ENCODE results near the gene RTP5.
"Not testable (repeated sequence)": the region's sequence is repeated elsewhere in the genome, so short reads cannot be mapped to it uniquely, and the experiment has no call there.

RTP5 gene

GRCh38 chr2:241902357-241902991, 32.9 kb downstream of the RTP5 start:
- no peak for DNase-seq (ENCODE audit: low spot score)

- no peak for DNase-seq (ENCODE audit: low spot score)
Measured at GRCh38 chr2:241903121-241904010, 33.8 kb downstream of the RTP5 start.

- DNase-seq (ENCODE audit: low spot score): no peak
Measured at GRCh38 chr2:241904011-241904718, 34.6 kb downstream of the RTP5 start.

GRCh38 chr2:241904791-241905710, 35.5 kb downstream of the RTP5 start:
- no peak for DNase-seq (ENCODE audit: low spot score)

GRCh38 chr2:241905716-241906377, 36.3 kb downstream of the RTP5 start:
- no peak for DNase-seq (ENCODE audit: low spot score)

GRCh38 chr2:241906378-241906770, 36.8 kb downstream of the RTP5 start:
- DNase-seq (ENCODE audit: low spot score): not testable (repeated sequence)

GRCh38 chr2:241906826-241907570, 37.5 kb downstream of the RTP5 start:
- no peak for DNase-seq (ENCODE audit: low spot score)

GRCh38 chr2:241907831-241908230, 38.3 kb downstream of the RTP5 start:
- DNase-seq (ENCODE audit: low spot score): not testable (repeated sequence)

GRCh38 chr2:241908686-241909420, 39.3 kb downstream of the RTP5 start:
- DNase-seq (ENCODE audit: low spot score): no peak

GRCh38 chr2:241909769-241910168, 40.2 kb downstream of the RTP5 start:
- no peak for DNase-seq (ENCODE audit: low spot score)

- DNase-seq (ENCODE audit: low spot score): no peak
Measured at GRCh38 chr2:241910604-241911520, 41.3 kb downstream of the RTP5 start.

- DNase-seq (ENCODE audit: low spot score): no peak
Measured at GRCh38 chr2:241911551-241911950, 42.0 kb downstream of the RTP5 start.

GRCh38 chr2:241912021-241912555, 42.6 kb downstream of the RTP5 start:
- DNase-seq (ENCODE audit: low spot score): no peak

- DNase-seq (ENCODE audit: low spot score): no peak
Measured at GRCh38 chr2:241913703-241914102, 44.2 kb downstream of the RTP5 start.

- no peak for DNase-seq (ENCODE audit: low spot score)
Measured at GRCh38 chr2:241914542-241914941, 45.0 kb downstream of the RTP5 start.

- not testable (repeated sequence) for DNase-seq (ENCODE audit: low spot score)
Measured at GRCh38 chr2:241921631-241922030, 52.1 kb downstream of the RTP5 start.

GRCh38 chr2:241922411-241922810, 52.9 kb downstream of the RTP5 start:
- DNase-seq (ENCODE audit: low spot score): no peak
